GM12872 (cell line): Measurements from ENCODE around the gene CDH16.

ENCODE experiments used
- CTCF ChIP-seq: IDR thresholded peaks from 3 replicates; pipeline ENCODE4 v1.5.1; 2011; ENCODE audit warnings: low read depth, mild to moderate bottlenecking, low read length, moderate library complexity; ENCODE audit not compliant: insufficient read depth

Gene CDH16

GRCh38 chr16:66910175-66910940 lies 8.3 kb downstream of the CDH16 start:
- no peak for TF ChIP-seq CTCF

DNA sequence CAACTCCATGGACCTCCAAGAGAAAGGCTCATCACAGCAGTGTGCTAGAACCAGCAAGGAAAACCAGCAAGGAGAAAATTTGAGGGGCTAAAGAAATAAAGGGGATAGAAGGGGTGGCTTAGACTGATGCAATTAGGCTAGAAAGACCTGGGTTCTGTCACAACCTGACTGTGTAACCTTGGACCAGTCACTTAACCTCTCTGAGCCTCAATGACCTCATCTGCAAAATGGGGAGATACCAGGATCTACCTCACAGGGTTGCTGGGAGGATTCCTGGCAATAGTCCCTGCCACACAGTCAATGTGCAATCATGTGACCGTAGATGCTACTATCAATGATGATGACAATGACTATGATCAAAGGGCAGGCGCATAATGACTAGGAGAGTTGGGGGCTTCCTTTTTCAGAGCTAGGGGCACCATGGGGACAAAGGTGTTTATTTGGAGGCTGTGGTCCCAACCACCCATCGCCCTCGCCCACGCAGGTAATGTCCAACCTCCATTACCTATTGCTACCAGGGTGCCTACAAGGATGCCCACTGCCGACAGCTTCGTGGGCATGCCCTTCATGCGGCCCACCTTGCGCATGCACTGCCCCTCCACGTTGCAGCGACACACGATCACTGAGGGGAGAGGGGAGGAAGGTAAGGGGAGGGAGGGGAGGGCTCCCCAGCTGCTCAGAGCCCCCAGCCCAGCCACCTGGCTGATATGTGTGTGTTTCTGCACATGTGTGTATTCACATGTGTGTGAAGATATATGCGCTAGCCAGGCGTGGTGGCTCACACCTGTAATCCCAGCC lies 9.7 kb downstream of the CDH16 start:
- TF ChIP-seq CTCF, result no peak

GRCh38 chr16:66908116-66908515 lies 10.6 kb downstream of the CDH16 start:
- no peak for TF ChIP-seq CTCF

DNA sequence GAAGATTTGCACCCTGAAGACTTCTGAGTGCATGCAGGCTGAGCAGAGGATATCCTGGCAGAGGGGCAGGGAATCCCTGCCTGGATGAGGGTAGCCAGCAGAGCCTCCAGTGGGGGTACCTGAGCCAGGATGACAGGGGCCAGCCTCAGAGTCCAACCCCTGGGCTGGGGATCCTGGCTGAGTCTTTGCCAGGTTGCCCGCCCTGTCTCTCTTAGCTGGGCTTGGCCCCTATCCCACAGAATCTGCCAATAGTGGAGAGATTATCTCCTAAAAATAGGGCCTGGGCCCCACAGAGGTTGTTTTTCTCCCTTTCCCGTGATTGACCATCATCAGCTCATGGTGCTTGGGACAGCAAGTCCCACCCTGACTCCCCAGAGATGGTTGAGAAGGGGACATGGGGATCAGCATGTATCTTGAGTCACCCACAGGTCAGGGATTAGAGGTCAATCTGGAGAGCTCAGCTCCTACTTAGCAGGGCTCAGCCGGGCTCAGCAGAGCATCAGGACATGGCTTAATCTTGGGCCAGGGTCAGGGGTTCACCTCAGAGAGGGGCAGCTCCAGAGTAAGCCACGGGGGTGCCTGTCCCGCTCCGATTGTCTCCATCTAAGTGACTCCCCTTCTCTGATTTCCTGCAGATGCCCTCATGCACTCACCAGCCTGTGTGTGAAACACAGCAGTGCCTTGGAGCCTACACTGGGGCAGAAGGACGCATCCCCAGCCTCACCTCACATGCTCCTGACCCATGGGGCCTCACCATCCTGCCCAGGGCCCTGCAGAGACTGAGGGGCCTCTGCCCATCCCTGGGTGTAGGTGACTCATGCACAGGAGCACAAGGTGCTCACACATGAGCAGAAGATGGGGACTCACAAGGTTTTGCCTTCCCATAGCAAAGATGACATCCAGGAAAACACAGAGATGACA lies 11.5 kb downstream of the CDH16 start:
- no peak for TF ChIP-seq CTCF

GRCh38 chr16:66905633-66906539 lies 12.8 kb downstream of the CDH16 start:
- TF ChIP-seq CTCF, result no peak

- no peak for TF ChIP-seq CTCF
Measured at GRCh38 chr16:66904846-66905632, 13.6 kb downstream of the CDH16 start.
